HepG2 (cell line): ENCODE results near the gene C20orf202. TPM values are rescaled to one million over a fixed set of nuclear protein-coding genes. Genes with fewer than 3 reads are reported as not detected.

Experiments used
- CERS6 ChIP-seq: sonication (generic); formaldehyde crosslinking; IDR thresholded peaks from 2 replicates; pipeline ENCODE4 v1.5.0; 2020; ENCODE audit warnings: missing genetic modification reagents
- DMTF1 ChIP-seq: sonication (generic); formaldehyde crosslinking; IDR thresholded peaks from 2 replicates; pipeline ENCODE4 v1.4.0; 2020; ENCODE audit warnings: mild to moderate bottlenecking, missing genetic modification reagents
- ESRRA ChIP-seq: sonication (generic); formaldehyde crosslinking; IDR thresholded peaks from 2 replicates; pipeline ENCODE4 v1.5.1; 2020; ENCODE audit warnings: mild to moderate bottlenecking, low read depth, missing genetic modification reagents
- GMEB1 ChIP-seq: sonication (generic); formaldehyde crosslinking; IDR thresholded peaks from 2 replicates; pipeline ENCODE4 v1.5.1; 2020; ENCODE audit warnings: missing genetic modification reagents, mild to moderate bottlenecking, borderline replicate concordance
- HDAC1 ChIP-seq: sonication (generic); formaldehyde crosslinking; IDR thresholded peaks from 2 replicates; pipeline ENCODE4 v1.5.1; 2020; ENCODE audit warnings: mild to moderate bottlenecking, missing genetic modification reagents
- HMGXB3 ChIP-seq: sonication (generic); formaldehyde crosslinking; IDR thresholded peaks from 2 replicates; pipeline ENCODE4 v1.4.0; 2020; ENCODE audit warnings: missing genetic modification reagents, borderline replicate concordance
- JDP2 ChIP-seq: sonication (generic); formaldehyde crosslinking; IDR thresholded peaks from 2 replicates; pipeline ENCODE4 v1.8.1; 2022; ENCODE audit warnings: missing genetic modification reagents, borderline replicate concordance
- MED8 ChIP-seq: sonication (generic); formaldehyde crosslinking; IDR thresholded peaks from 2 replicates; pipeline ENCODE4 v1.8.1; 2023; ENCODE audit warnings: mild to moderate bottlenecking, missing genetic modification reagents; ENCODE audit not compliant: insufficient replicate concordance
- MTF2 ChIP-seq: sonication (generic); formaldehyde crosslinking; IDR thresholded peaks from 2 replicates; pipeline ENCODE4 v1.5.0; 2020; ENCODE audit warnings: missing genetic modification reagents, borderline replicate concordance
- NR2C2 ChIP-seq: sonication (generic); formaldehyde crosslinking; IDR thresholded peaks from 2 replicates; pipeline ENCODE4 v1.4.0; 2020; ENCODE audit warnings: missing genetic modification reagents, mild to moderate bottlenecking, moderate library complexity, borderline replicate concordance
- RAD51 ChIP-seq: fragments of 450-650 bp; IDR thresholded peaks from 2 replicates; pipeline ENCODE4 v1.6.1; 2016; ENCODE audit warnings: borderline replicate concordance
- SMYD3 ChIP-seq: sonication (generic); formaldehyde crosslinking; IDR thresholded peaks from 2 replicates; pipeline ENCODE4 v1.8.1; 2023; ENCODE audit warnings: mild to moderate bottlenecking, missing genetic modification reagents
- TARDBP ChIP-seq: sonication (generic); formaldehyde crosslinking; IDR thresholded peaks from 2 replicates; pipeline ENCODE4 v1.8.0; 2022; ENCODE audit warnings: mild to moderate bottlenecking, missing genetic modification reagents
- ZBTB7A ChIP-seq: sonication (generic); formaldehyde crosslinking; IDR thresholded peaks from 2 replicates; pipeline ENCODE4 v1.8.0; 2022; ENCODE audit warnings: mild to moderate bottlenecking, missing genetic modification reagents
- ZMYM4 ChIP-seq: sonication (generic); formaldehyde crosslinking; IDR thresholded peaks from 2 replicates; pipeline ENCODE4 v1.8.1; 2023; ENCODE audit warnings: mild to moderate bottlenecking, missing genetic modification reagents
- ZNF275 ChIP-seq: sonication (generic); formaldehyde crosslinking; IDR thresholded peaks from 2 replicates; pipeline ENCODE4 v1.8.0; 2022; ENCODE audit warnings: missing genetic modification reagents, mild to moderate bottlenecking, inconsistent platforms, borderline replicate concordance
- ZNF350 ChIP-seq: sonication (generic); formaldehyde crosslinking; IDR thresholded peaks from 2 replicates; pipeline ENCODE4 v1.4.0; 2020; ENCODE audit warnings: mild to moderate bottlenecking, low read depth, missing genetic modification reagents, borderline replicate concordance
- ZNF510 ChIP-seq: sonication (generic); formaldehyde crosslinking; IDR thresholded peaks from 2 replicates; pipeline ENCODE4 v1.4.0; 2020; ENCODE audit warnings: low read depth, mild to moderate bottlenecking, missing genetic modification reagents
- ZSCAN30 ChIP-seq: sonication (generic); formaldehyde crosslinking; IDR thresholded peaks from 2 replicates; pipeline ENCODE4 v1.5.0; 2020; ENCODE audit warnings: mild to moderate bottlenecking, missing genetic modification reagents
- polyA plus RNA-seq, 8 experiments: library from polyadenylated mRNA; depleted of rRNA in 3 of 8; stranded (reverse) in 7 of 8; unstranded in 1 of 8; fragments of >200 nt; fragmentation: Illumina TruSeq in 4 of 8; extraction: Trizol in 4 of 8; gene quantifications; 2 replicates each; pipeline versions ENCODE4 v1.2.1 to v1.2.3, GENCODE V29; 2011 to 2016; ENCODE audit warnings: low read depth in 4 of 8, missing spikeins in 1 of 8, mixed read lengths in 1 of 8; ENCODE audit not compliant: insufficient read depth in 1 of 8
- total RNA-seq, 5 experiments: library from RNA; depleted of rRNA; stranded (reverse); fragments of >200 nt; fragmentation: Illumina TruSeq; extraction: Trizol; gene quantifications; 2 replicates each; pipeline ENCODE4 v1.2.3, GENCODE V29; 2016; ENCODE audit warnings: low read depth in 1 of 5

C20orf202 gene
- total and polyA plus RNA-seq, 2 of the 13 experiments (the other 11 are each of a cell fraction or from before 2014, with no cell fraction given) = 0.20 to 1.2 TPM

GRCh38 chr20:1185790-1186334, 17.4 kb upstream of the C20orf202 start (continued):
- TF ChIP-seq HMGXB3 (CRISPR knock-in tag) (no peak; the same call in 1 of the 2 replicates), DMTF1 (CRISPR knock-in tag) (no peak), ZMYM4 (CRISPR knock-in tag) (no peak), ZNF350 (CRISPR knock-in tag) (peak; percentile 72; the same call in 1 of the 2 replicates), GMEB1 (CRISPR knock-in tag) (0 out of 2 replicates have a peak, but pooled peaks have one; percentile 23), ZBTB7A (CRISPR knock-in tag) (no peak), ZSCAN30 (CRISPR knock-in tag) (no peak), HDAC1 (CRISPR knock-in tag) (no peak; the same call in 1 of the 2 replicates), CERS6 (CRISPR knock-in tag) (no peak), NR2C2 (CRISPR knock-in tag) (no peak), ESRRA (no peak), MED8 (CRISPR knock-in tag) (no peak), ZNF510 (no peak), MTF2 (no peak), SMYD3 (CRISPR knock-in tag) (no peak), TARDBP (CRISPR knock-in tag) (no peak), JDP2 (CRISPR knock-in tag) (no peak), ZNF275 (CRISPR knock-in tag) (no peak), RAD51 (no peak)
